NT2/D1 (cell line): Measurements from ENCODE around the gene ZZZ3.

Source experiments
- SUZ12 ChIP-seq: IDR thresholded peaks from 2 replicates; pipeline ENCODE4 v1.6.1; 2011; ENCODE audit not compliant: insufficient read length, insufficient read depth; ENCODE audit errors: extremely low read depth
- YY1 ChIP-seq: IDR thresholded peaks from 2 replicates; pipeline ENCODE4 v1.6.1; 2011; ENCODE audit not compliant: insufficient read length, insufficient read depth
- ZNF274 ChIP-seq: IDR thresholded peaks from 2 replicates; pipeline ENCODE4 v1.6.1; 2011; ENCODE audit warnings: mild to moderate bottlenecking, low read depth, low read length

- TF ChIP-seq YY1, result no peak
- no peak for TF ChIP-seq ZNF274
- TF ChIP-seq SUZ12, result no peak
These were observed 30.2 kb downstream of the ZZZ3 start for GRCh38 chr1:77652268-77652667.
